ENCODE results near the gene CUL2.

GRCh38 chr10:34969171-34969570 is 121.0 kb downstream of the CUL2 start:
- TF ChIP-seq RAD21 (IDR thresholded peaks at IDR 0.05; ENCODE audit: low read length) (no peak), CTCF (conservative IDR thresholded peaks at IDR 0.05; ENCODE audit: low read depth, low read length) (no peak), MAZ (IDR thresholded peaks at IDR 0.05; ENCODE audit: borderline replicate concordance, low read depth, low read length) (no peak), CEBPB (IDR thresholded peaks at IDR 0.05; ENCODE audit: low read depth, low read length) (no peak), MXI1 (IDR thresholded peaks at IDR 0.05; ENCODE audit: borderline replicate concordance, low read depth, low read length) (no peak), POLR2A (IDR thresholded peaks at IDR 0.05; ENCODE audit: low read depth, low read length) (no peak), FOS (IDR thresholded peaks at IDR 0.05; ENCODE audit: low read depth, low read length) (no peak), MAFK (IDR thresholded peaks at IDR 0.05; ENCODE audit: low read depth, low read length) (no peak), RFX5 (IDR thresholded peaks at IDR 0.05; ENCODE audit: low read depth, low read length) (no peak)

Data from IMR-90 (cell line).